Endothelial cell of umbilical vein (primary cell): ENCODE data around the gene ATG14. TPM values are rescaled to one million over a fixed set of nuclear protein-coding genes. Genes with fewer than 3 reads are reported as not detected.

Source experiments
- BruUV-seq: library from RNA; stranded (reverse); fragments of 400-500 nt; replicated peaks from 2 replicates; lab custom pipeline; 2021; lab: Mats Ljungman, UMichigan
- CTCF ChIA-PET: fragments of 300-600, 350-600 bp; sonication (Branson Sonifier 250); formaldehyde crosslinking; loops from one replicate; lab custom pipeline; 2021; ENCODE audit warnings: antibody characterized with exemption, inconsistent platforms; lab: Charles Lee
- POLR2A ChIA-PET: fragments of 300-600, 350-600 bp; sonication (Branson Sonifier 250); formaldehyde crosslinking; loops from one replicate; lab custom pipeline; 2021; ENCODE audit warnings: antibody characterized with exemption, inconsistent platforms; lab: Charles Lee
- DNase-seq: peaks from one replicate; pipeline ENCODE4 v3.0.0-alpha.2; 2011; ENCODE audit warnings: low read depth, low spot score
- FAIRE-seq: peaks from 2 replicates; lab custom pipeline; 2011; peaks lifted over from hg19 to GRCh38; lab: Jason Lieb, UNC
- H2AFZ ChIP-seq: 2 replicates; pipeline ENCODE4 v1.6.0; 2012; ENCODE audit warnings: low read depth, low read length, control low read depth, inconsistent platforms
- H3K27ac ChIP-seq: 2 replicates; pipeline ENCODE4 v1.5.1; 2011; ENCODE audit warnings: low read depth, mild to moderate bottlenecking, control low read depth, low read length, moderate library complexity; ENCODE audit not compliant: insufficient read depth
- H3K27me3 ChIP-seq, 2 experiments: 2 replicates each; pipeline versions ENCODE4 v1.6.0 to v1.6.1; 2011; ENCODE audit warnings: low read length in 2 of 2, mixed read lengths in 1 of 2; ENCODE audit not compliant: control insufficient read depth in 2 of 2, insufficient read depth in 2 of 2
- H3K36me3 ChIP-seq, 2 experiments: 2 replicates in 1 of 2; 3 replicates in 1 of 2; pipeline ENCODE4 v1.5.1; 2011; ENCODE audit warnings: low read length in 2 of 2, mild to moderate bottlenecking in 1 of 2, moderate library complexity in 1 of 2; ENCODE audit not compliant: control insufficient read depth in 2 of 2, insufficient read depth in 2 of 2; ENCODE audit errors: extremely low read depth in 1 of 2
- H3K4me1 ChIP-seq: 3 replicates; pipeline ENCODE4 v1.5.1; 2011; ENCODE audit warnings: mild to moderate bottlenecking, low read length; ENCODE audit not compliant: control insufficient read depth, insufficient read depth; ENCODE audit errors: extremely low read depth
- H3K4me2 ChIP-seq: 2 replicates; pipeline ENCODE4 v1.6.1; 2011; ENCODE audit warnings: low read length, control low read depth, mixed read lengths; ENCODE audit not compliant: insufficient read depth
- H3K4me3 ChIP-seq, 3 experiments: fragments of 200-600 bp in 1 of 3; sonication (generic), shearing (Covaris generic) in 1 of 3; replicated peaks in 1 of 3; 2 replicates each; pipeline ENCODE4 v1.5.1; 2011 to 2016; ENCODE audit warnings: control low read depth in 3 of 3, low read length in 3 of 3, mild to moderate bottlenecking in 2 of 3, inconsistent platforms in 1 of 3, low read depth in 1 of 3, moderate library complexity in 1 of 3; ENCODE audit not compliant: insufficient read depth in 1 of 3
- H3K79me2 ChIP-seq: 2 replicates; pipeline ENCODE4 v1.6.0; 2012; ENCODE audit warnings: low read length, inconsistent platforms; ENCODE audit not compliant: control insufficient read depth, insufficient read depth
- H3K9ac ChIP-seq: replicated peaks from 2 replicates; pipeline ENCODE3; 2011; ENCODE audit warnings: low read length, control low read depth; ENCODE audit not compliant: insufficient read depth; ENCODE audit errors: extremely low read depth
- H3K9me1 ChIP-seq: replicated peaks from 3 replicates; pipeline ENCODE4 v1.6.0; 2011; ENCODE audit warnings: mild to moderate bottlenecking, low read length; ENCODE audit not compliant: control insufficient read depth, insufficient read depth; ENCODE audit errors: extremely low read depth
- H3K9me3 ChIP-seq: replicated peaks from 2 replicates; pipeline ENCODE4 v1.5.1; 2012; ENCODE audit warnings: low read length, inconsistent platforms; ENCODE audit not compliant: control insufficient read depth, insufficient read depth
- H4K20me1 ChIP-seq: replicated peaks from 2 replicates; pipeline ENCODE3; 2011; ENCODE audit warnings: mild to moderate bottlenecking, low read length; ENCODE audit not compliant: control insufficient read depth, insufficient read depth; ENCODE audit errors: extremely low read depth
- EZH2 ChIP-seq: IDR thresholded peaks from 2 replicates; pipeline ENCODE4 v1.6.1; 2012; ENCODE audit warnings: borderline replicate concordance, low read depth, mild to moderate bottlenecking, moderate library complexity, low read length, inconsistent platforms; ENCODE audit not compliant: severe bottlenecking
- FOS ChIP-seq: IDR thresholded peaks from 2 replicates; pipeline ENCODE4 v1.6.1; 2011; ENCODE audit warnings: mild to moderate bottlenecking, low read length, moderate library complexity, borderline replicate concordance; ENCODE audit not compliant: insufficient read depth
- GATA2 ChIP-seq: IDR thresholded peaks from 2 replicates; pipeline ENCODE4 v1.7.0; 2011; ENCODE audit warnings: low read depth, mild to moderate bottlenecking, moderate library complexity, mixed read lengths, low read length; ENCODE audit not compliant: insufficient read length, insufficient read depth
- JUN ChIP-seq: IDR thresholded peaks from 2 replicates; pipeline ENCODE4 v1.6.1; 2011; ENCODE audit warnings: borderline replicate concordance, low read depth; ENCODE audit not compliant: insufficient read length, insufficient read depth
- MYC ChIP-seq: IDR thresholded peaks from one replicate; pipeline ENCODE4 v1.6.1; 2011; ENCODE audit warnings: mild to moderate bottlenecking, low read depth, low read length
- POLR2A ChIP-seq: IDR thresholded peaks from 2 replicates; pipeline ENCODE4 v1.6.1; 2012; ENCODE audit warnings: low read depth, mild to moderate bottlenecking, control low read depth, low read length
- POLR2AphosphoS5 ChIP-seq: IDR thresholded peaks from 2 replicates; pipeline ENCODE4 v1.6.1; 2012; ENCODE audit warnings: low read depth, mild to moderate bottlenecking, control low read depth, low read length, moderate library complexity; ENCODE audit not compliant: insufficient read depth
- dilution Hi-C: fragments of 300-500 bp; cut with MboI; formaldehyde crosslinking; loops from one replicate; pipeline ENCODE4 v1.15.0; 2019; ENCODE audit warnings: low sequenced_read_pairs; ENCODE audit not compliant: extremely low pct_ligation_motif_present
- intact Hi-C: fragments of 100-400 bp; cut with micrococcal nuclease; formaldehyde crosslinking; loops from one replicate; pipeline ENCODE4 v1.10.0; 2022
- polyA plus RNA-seq, 4 experiments: library from polyadenylated mRNA; depleted of rRNA in 3 of 4; stranded (reverse) in 3 of 4; unstranded in 1 of 4; fragments of >200 nt; gene quantifications; 2 replicates each; pipeline versions ENCODE4 v1.2.1 to v1.2.3, GENCODE V29; 2011 to 2012; ENCODE audit warnings: missing spikeins in 1 of 4
- total RNA-seq: library from RNA; stranded (reverse); gene quantifications from 2 replicates; pipeline ENCODE4 v1.2.3, GENCODE V29; 2021
- TF ChIP-seq, protein P1 (sequence below): IDR thresholded peaks from 2 replicates; pipeline ENCODE4 v1.6.1; 2011; ENCODE audit not compliant: insufficient read depth, insufficient read length
- TF ChIP-seq, protein P2 (sequence below), 2 donors: IDR thresholded peaks; 1 replicate in 1 of 2; 2 replicates in 1 of 2; pipeline ENCODE4 v1.5.1; 2011; ENCODE audit warnings: low read length in 2 of 2, mild to moderate bottlenecking in 2 of 2, moderate library complexity in 2 of 2, control low read depth in 1 of 2, inconsistent platforms in 1 of 2, low read depth in 1 of 2; ENCODE audit not compliant: insufficient read depth in 1 of 2; ENCODE audit errors: extremely low read depth in 1 of 2

Gene ATG14
- total and polyA plus RNA-seq, 2 donors (not counting 3 experiments of a cell fraction or from before 2014, with no cell fraction given), result 5.9 to 10.0 TPM

- Histone ChIP-seq H3K27me3 (no peaks in the 10 kb centered on the region), H3K4me2 (no peak overlapping the region), H3K27ac (no peak overlapping the region), H3K9me3 (no peaks in the 10 kb centered on the region), H3K36me3 (peaks cover 2 to 15% of the 10 kb centered on the region in 2 experiments), H3K79me2 (no peaks in the 10 kb centered on the region), H4K20me1 (no peaks in the 10 kb centered on the region), H3K9me1 (no peaks in the 10 kb centered on the region), H2AFZ (no peak overlapping the region), H3K4me1 (no peaks in the 10 kb centered on the region), H3K9ac (no peak overlapping the region), H3K4me3 (no peak overlapping the region)
- FAIRE-seq (no peak), DNase-seq (no peak)
- dilution Hi-C loops, result no loop called here
- TF ChIP-seq POLR2A (no peak), POLR2AphosphoS5 (no peak), FOS (no peak), EZH2 (no peak), MYC (no peak), JUN (no peak), GATA2 (no peak)
- TF ChIP-seq, protein P1, sequence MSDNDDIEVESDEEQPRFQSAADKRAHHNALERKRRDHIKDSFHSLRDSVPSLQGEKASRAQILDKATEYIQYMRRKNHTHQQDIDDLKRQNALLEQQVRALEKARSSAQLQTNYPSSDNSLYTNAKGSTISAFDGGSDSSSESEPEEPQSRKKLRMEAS, result no peak
- TF ChIP-seq, protein P2, sequence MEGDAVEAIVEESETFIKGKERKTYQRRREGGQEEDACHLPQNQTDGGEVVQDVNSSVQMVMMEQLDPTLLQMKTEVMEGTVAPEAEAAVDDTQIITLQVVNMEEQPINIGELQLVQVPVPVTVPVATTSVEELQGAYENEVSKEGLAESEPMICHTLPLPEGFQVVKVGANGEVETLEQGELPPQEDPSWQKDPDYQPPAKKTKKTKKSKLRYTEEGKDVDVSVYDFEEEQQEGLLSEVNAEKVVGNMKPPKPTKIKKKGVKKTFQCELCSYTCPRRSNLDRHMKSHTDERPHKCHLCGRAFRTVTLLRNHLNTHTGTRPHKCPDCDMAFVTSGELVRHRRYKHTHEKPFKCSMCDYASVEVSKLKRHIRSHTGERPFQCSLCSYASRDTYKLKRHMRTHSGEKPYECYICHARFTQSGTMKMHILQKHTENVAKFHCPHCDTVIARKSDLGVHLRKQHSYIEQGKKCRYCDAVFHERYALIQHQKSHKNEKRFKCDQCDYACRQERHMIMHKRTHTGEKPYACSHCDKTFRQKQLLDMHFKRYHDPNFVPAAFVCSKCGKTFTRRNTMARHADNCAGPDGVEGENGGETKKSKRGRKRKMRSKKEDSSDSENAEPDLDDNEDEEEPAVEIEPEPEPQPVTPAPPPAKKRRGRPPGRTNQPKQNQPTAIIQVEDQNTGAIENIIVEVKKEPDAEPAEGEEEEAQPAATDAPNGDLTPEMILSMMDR (IDR thresholded peaks at IDR 0.05; ENCODE audit: extremely low read depth in 1 of 2, insufficient read depth in 1 of 2, low read depth in 1 of 2, low read length in 2 of 2), result no peak
- intact Hi-C loops, result no loop called here
- POLR2A ChIA-PET, result no interaction called here
- CTCF ChIA-PET, result no interaction called here
- BruUV-seq, result no TSS peak
Observed at GRCh38 chr14:55384536-55384935, 27.1 kb downstream of the ATG14 start.
